ENCODE results near the gene TTF2.

GRCh38 chr1:117044217-117044616 is 15.9 kb upstream of the TTF2 start:
- TF ChIP-seq CTCF (IDR thresholded peaks at IDR 0.05; ENCODE audit: insufficient read depth, low read length, poor library complexity, severe bottlenecking) (no peak), EZH2phosphoT487 (conservative IDR thresholded peaks at IDR 0.05; ENCODE audit: low read length) (no peak)
